Measurements from ENCODE around the gene MECP2.

- no peak for TF ChIP-seq POLR2AphosphoS5 (IDR thresholded peaks at IDR 0.05)
- TF ChIP-seq, protein P1, sequence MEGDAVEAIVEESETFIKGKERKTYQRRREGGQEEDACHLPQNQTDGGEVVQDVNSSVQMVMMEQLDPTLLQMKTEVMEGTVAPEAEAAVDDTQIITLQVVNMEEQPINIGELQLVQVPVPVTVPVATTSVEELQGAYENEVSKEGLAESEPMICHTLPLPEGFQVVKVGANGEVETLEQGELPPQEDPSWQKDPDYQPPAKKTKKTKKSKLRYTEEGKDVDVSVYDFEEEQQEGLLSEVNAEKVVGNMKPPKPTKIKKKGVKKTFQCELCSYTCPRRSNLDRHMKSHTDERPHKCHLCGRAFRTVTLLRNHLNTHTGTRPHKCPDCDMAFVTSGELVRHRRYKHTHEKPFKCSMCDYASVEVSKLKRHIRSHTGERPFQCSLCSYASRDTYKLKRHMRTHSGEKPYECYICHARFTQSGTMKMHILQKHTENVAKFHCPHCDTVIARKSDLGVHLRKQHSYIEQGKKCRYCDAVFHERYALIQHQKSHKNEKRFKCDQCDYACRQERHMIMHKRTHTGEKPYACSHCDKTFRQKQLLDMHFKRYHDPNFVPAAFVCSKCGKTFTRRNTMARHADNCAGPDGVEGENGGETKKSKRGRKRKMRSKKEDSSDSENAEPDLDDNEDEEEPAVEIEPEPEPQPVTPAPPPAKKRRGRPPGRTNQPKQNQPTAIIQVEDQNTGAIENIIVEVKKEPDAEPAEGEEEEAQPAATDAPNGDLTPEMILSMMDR (IDR thresholded peaks at IDR 0.05) = no peak
Observed at GRCh38 chrX:154120567-154120966, 23.1 kb upstream of the MECP2 start.

Measured in esophagus muscularis mucosa (tissue), 3 donors.